NT2/D1 (cell line): Measurements from ENCODE around the gene QRFP.

ENCODE experiments used
- DNase-seq: peaks from one replicate; pipeline ENCODE4 v3.0.0-alpha.2; 2011; ENCODE audit warnings: low read depth, low spot score
- H3K27me3 ChIP-seq: 2 replicates; pipeline ENCODE4 v1.6.0; 2011; ENCODE audit warnings: mild to moderate bottlenecking; ENCODE audit not compliant: insufficient read length, insufficient read depth
- H3K36me3 ChIP-seq: 2 replicates; pipeline ENCODE4 v1.6.1; 2011; ENCODE audit warnings: mild to moderate bottlenecking, low read length, mixed read lengths; ENCODE audit not compliant: insufficient read depth, insufficient read length
- H3K4me1 ChIP-seq: 2 replicates; pipeline ENCODE4 v1.5.1; 2011; ENCODE audit not compliant: insufficient read depth, insufficient read length
- H3K4me3 ChIP-seq: 2 replicates; pipeline ENCODE4 v1.5.1; 2011; ENCODE audit warnings: low read depth; ENCODE audit not compliant: insufficient read length
- H3K9ac ChIP-seq: 2 replicates; pipeline ENCODE4 v1.6.0; 2011; ENCODE audit warnings: low read depth; ENCODE audit not compliant: insufficient read length
- H3K9me3 ChIP-seq: 2 replicates; pipeline ENCODE4 v1.5.1; 2011; ENCODE audit warnings: mild to moderate bottlenecking, low read length; ENCODE audit not compliant: insufficient read depth
- SUZ12 ChIP-seq: IDR thresholded peaks from 2 replicates; pipeline ENCODE4 v1.6.1; 2011; ENCODE audit not compliant: insufficient read length, insufficient read depth; ENCODE audit errors: extremely low read depth
- YY1 ChIP-seq: IDR thresholded peaks from 2 replicates; pipeline ENCODE4 v1.6.1; 2011; ENCODE audit not compliant: insufficient read length, insufficient read depth
- ZNF274 ChIP-seq: IDR thresholded peaks from 2 replicates; pipeline ENCODE4 v1.6.1; 2011; ENCODE audit warnings: mild to moderate bottlenecking, low read depth, low read length

The QRFP gene

DNA sequence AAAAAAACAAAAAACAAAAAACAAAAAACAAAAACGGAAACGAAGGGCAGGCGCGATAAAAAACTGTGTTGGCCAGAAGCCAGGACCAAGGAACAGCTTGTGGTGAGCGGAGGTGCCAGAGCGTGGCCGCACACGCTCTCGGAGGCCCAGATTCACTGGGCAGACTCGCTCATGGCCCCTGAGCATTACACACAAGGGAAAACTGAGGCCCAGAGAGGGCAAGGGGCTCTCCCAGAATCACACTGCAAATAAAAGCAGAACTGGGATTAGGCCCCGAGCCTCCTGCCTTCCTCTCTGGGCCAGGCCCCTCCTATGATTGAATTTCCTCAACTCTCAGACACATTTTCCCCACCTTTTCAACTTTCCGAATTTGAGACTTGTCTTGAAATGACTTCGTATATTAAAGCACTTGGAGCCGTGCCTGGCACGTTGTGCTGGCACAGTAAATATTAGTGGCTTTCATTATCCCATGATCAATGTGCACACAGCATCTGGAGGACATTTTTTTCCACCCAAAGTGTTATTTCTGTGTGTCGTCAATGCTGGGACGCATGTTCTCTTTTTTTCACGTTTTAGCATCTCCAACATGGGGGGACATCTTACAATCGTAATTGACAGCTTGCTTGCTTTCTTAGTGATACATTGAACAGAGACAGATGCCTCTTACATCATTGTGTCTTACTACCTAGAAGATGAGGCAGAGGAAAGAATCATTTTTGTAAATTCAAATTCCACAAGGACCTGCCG is 35.1 kb upstream of the QRFP start:
- TF ChIP-seq SUZ12 = no peak
- TF ChIP-seq YY1 = no peak
- no peak for TF ChIP-seq ZNF274
- H3K27me3 ChIP-seq = no peaks in the 10 kb centered on the region
- peak overlapping the region; percentile 22 for H3K9ac ChIP-seq
- H3K4me3 ChIP-seq = no peak overlapping the region
- H3K4me1 ChIP-seq = peaks cover 35% of the 10 kb centered on the region
- H3K36me3 ChIP-seq = no peaks in the 10 kb centered on the region
- no peak for DNase-seq
- no peaks in the 10 kb centered on the region for H3K9me3 ChIP-seq

GRCh38 chr9:130930804-130931349 is 34.3 kb upstream of the QRFP start:
- Histone ChIP-seq H3K36me3 (no peaks in the 10 kb centered on the region), H3K4me3 (no peak overlapping the region), H3K9ac (no peak overlapping the region), H3K27me3 (no peaks in the 10 kb centered on the region), H3K9me3 (no peaks in the 10 kb centered on the region), H3K4me1 (peaks cover 31% of the 10 kb centered on the region)
- DNase-seq = no peak
- TF ChIP-seq YY1 = no peak
- TF ChIP-seq ZNF274 = no peak
- no peak for TF ChIP-seq SUZ12

DNA sequence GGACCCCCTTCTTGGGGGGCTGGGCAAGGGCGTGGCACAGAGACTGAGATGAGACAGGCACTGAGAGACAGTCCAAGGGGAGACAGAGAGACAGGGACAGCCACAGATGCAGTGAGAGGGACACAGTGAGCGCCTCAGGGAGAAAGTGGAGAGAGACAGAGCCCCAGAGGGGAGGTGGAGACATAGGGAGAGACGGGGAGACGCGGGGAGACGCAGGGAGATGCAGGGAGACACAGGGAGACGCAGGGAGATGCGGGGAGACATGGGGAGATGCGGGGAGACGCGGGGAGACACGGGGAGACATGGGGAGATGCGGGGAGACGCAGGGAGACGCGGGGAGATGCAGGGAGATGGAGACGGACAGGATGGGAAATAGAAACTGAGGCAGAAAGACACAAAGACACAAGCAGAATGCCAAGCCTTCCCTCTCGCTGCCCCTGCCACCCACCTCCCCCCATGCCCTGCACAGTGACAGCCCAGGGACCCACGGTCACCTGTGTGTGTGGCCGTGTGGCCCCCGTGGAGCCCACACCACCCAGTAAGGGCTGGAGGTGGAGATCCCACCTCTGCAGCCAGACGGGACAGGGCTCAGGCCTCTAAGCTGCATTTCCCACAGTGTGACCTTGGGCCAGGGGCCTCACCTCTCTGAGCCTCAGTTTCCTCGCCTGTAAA is 33.7 kb upstream of the QRFP start:
- Histone ChIP-seq H3K9ac (no peak overlapping the region), H3K27me3 (no peaks in the 10 kb centered on the region), H3K9me3 (no peaks in the 10 kb centered on the region), H3K36me3 (no peaks in the 10 kb centered on the region), H3K4me1 (peaks cover 26% of the 10 kb centered on the region), H3K4me3 (no peak overlapping the region)
- no peak for TF ChIP-seq ZNF274
- no peak for TF ChIP-seq SUZ12
- no peak for TF ChIP-seq YY1
- no peak for DNase-seq

DNA sequence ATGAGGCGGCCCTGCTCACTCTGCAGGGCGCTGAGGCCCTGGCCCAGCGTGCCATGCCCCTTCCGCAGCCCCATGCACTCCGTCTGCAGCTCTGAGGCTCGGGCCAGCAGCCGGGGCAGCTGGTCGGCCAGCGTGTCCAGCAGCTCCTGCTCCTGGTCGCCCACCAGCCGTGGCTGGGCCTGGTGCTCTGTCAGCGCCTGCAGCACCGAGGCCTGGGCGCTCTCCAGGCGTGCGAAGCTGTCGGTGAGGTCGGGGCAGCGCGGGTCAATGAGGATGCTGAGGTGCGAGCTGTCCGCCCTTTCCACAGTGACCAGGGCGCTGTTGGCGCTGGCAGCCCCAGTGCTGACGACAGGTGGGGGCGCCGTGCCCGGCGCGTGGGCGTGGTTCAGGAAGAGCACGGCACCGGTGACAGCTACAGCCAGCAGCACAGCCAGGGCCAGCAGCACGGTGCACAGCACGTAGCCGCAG is 33.0 kb upstream of the QRFP start:
- H3K9ac ChIP-seq = peak overlapping the region; percentile 44
- DNase-seq = no peak
- no peaks in the 10 kb centered on the region for H3K27me3 ChIP-seq
- no peaks in the 10 kb centered on the region for H3K36me3 ChIP-seq
- TF ChIP-seq ZNF274 (no peak), SUZ12 (no peak), YY1 (no peak)
- H3K4me1 ChIP-seq = peaks cover 25% of the 10 kb centered on the region
- no peaks in the 10 kb centered on the region for H3K9me3 ChIP-seq
- H3K4me3 ChIP-seq = no peak overlapping the region

DNA sequence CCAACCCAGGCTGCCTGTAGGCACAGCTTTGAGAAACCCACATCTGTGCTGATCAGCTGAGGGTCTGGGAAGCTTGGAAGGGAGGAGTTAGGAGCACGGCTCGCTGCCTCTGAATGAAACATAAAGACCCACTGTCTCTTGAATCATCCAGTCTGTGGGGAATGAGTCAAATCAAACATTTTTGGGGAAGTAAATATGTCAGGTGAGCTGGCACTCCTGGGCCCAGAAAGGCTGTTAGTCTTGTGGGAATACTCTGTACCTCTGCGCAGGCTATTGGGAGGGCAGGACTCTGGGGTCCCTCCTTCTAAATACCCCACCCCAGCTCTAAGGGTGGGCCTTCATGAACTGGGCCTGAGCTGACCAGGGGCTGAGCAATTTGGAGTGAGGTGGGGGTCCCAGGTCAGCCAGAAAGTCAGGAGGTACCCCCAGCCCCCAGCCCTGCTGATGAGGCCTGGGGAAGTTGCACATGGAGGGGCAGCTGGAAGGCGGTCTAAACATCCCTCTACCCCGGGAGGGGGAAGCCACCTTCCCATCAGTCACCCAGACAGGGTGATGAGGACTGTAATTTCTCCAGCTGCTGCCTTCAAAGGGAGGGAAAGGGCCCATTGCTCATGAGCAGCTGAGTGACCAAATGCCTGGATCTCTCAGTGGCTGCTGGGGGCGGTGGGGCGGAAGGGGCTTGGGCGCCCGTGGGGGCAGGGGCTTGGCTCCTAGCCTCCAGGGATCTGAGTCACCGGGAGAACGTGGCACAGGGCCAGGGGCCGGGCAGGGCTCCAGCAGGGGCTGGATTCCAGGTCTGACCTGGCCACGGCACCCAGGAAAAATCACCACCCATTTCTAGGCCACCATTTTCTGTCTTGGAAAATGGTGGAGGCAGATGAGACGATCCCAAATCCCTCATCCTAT is 31.6 kb upstream of the QRFP start:
- no peaks in the 10 kb centered on the region for H3K9me3 ChIP-seq
- peaks cover 25% of the 10 kb centered on the region for H3K4me1 ChIP-seq
- no peaks in the 10 kb centered on the region for H3K36me3 ChIP-seq
- TF ChIP-seq YY1 (no peak), ZNF274 (no peak), SUZ12 (no peak)
- no peak for DNase-seq
- H3K27me3 ChIP-seq = no peaks in the 10 kb centered on the region
- H3K4me3 ChIP-seq = no peak overlapping the region
- H3K9ac ChIP-seq = no peak overlapping the region

GRCh38 chr9:130927338-130927737 is 30.7 kb upstream of the QRFP start:
- Histone ChIP-seq H3K4me3 (no peak overlapping the region), H3K9me3 (no peaks in the 10 kb centered on the region), H3K27me3 (no peaks in the 10 kb centered on the region), H3K36me3 (no peaks in the 10 kb centered on the region), H3K4me1 (peaks cover 25% of the 10 kb centered on the region), H3K9ac (no peak overlapping the region)
- TF ChIP-seq YY1 = no peak
- no peak for TF ChIP-seq ZNF274
- no peak for TF ChIP-seq SUZ12
- DNase-seq = no peak
